ENCODE data around the gene RPS8.

The RPS8 gene

DNA sequence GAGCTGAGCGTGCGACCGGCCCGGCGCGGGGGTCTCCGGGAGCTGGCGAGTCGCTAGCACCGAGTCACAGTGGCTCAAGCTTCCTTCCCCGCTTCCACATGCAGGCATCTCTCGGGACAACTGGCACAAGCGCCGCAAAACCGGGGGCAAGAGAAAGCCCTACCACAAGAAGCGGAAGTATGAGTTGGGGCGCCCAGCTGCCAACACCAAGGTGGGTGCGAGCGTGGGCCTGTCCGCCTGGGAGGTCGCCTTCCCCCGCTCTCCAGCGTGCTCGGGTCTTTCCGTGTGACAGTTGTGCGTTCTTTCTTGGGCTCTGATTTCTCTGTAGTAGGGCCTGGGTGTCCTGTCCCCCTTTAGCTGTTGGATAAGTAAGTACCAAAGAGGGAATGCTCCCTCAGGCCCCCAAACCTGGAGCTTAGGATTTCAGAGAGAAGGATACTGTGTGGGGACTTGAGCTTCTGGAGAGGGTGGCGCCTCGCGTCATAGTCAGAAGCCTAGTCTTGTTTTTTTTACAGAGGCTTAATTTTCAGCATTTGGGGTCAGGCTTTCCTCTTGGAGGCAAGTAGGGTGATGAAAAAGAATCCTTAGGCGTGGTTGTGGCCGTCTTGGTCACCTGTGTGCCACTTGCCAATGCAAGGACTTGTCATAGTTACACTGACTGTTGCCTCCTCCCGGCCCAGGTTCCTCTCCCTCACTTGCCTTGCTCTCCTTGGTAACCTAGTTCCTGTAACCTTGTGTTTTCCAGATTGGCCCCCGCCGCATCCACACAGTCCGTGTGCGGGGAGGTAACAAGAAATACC is 790 bp downstream of the RPS8 start:
- Mint-ChIP-seq H3K9me3 (ENCODE audit: low read depth) (no peaks in the 10 kb centered on the region), H3K36me3 (peaks cover 26% of the 10 kb centered on the region), H3K4me3 (peak overlapping the region; percentile 96), H3K27me3 (no peaks in the 10 kb centered on the region), H3K4me1 (ENCODE audit: low read depth) (peaks cover 36% of the 10 kb centered on the region), H3K27ac (peak overlapping the region; percentile 100)

DNA sequence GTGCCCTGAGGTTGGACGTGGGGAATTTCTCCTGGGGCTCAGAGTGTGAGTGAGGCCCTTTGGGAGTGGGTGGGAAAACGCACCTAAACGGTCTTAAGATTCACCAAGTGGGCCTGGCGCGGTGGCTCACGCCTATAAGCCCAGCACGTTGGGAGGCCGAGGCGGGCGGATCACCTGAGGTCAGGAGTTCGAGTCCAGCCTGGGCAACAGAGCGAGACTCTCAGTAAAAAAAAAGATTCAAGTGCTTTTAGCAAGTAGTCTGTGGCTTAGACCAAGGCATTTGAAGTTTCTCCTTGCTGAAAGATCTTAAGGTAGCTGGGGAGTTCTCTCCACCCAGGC is 1.4 kb downstream of the RPS8 start:
- Mint-ChIP-seq H3K4me1 (ENCODE audit: low read depth) (peaks cover 37% of the 10 kb centered on the region), H3K27ac (peak overlapping the region; percentile 100), H3K9me3 (ENCODE audit: low read depth) (no peaks in the 10 kb centered on the region), H3K36me3 (peaks cover 31% of the 10 kb centered on the region), H3K27me3 (no peaks in the 10 kb centered on the region), H3K4me3 (peak overlapping the region; percentile 96)

DNA sequence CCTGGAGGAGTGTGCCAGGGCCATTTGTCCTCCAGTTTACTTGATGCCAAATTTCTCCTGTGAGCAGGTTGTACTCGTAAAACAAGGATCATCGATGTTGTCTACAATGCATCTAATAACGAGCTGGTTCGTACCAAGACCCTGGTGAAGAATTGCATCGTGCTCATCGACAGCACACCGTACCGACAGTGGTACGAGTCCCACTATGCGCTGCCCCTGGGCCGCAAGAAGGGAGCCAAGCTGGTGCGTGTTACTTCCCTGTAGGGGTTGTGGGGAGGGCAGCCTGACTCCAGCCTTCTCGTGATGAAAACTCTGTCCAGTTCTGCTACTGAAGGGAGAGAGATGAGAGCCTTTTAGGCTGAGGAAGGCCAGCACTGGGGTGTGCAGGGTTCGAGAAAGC is 2.2 kb downstream of the RPS8 start:
- H3K36me3 Mint-ChIP-seq: peaks cover 31% of the 10 kb centered on the region

DNA sequence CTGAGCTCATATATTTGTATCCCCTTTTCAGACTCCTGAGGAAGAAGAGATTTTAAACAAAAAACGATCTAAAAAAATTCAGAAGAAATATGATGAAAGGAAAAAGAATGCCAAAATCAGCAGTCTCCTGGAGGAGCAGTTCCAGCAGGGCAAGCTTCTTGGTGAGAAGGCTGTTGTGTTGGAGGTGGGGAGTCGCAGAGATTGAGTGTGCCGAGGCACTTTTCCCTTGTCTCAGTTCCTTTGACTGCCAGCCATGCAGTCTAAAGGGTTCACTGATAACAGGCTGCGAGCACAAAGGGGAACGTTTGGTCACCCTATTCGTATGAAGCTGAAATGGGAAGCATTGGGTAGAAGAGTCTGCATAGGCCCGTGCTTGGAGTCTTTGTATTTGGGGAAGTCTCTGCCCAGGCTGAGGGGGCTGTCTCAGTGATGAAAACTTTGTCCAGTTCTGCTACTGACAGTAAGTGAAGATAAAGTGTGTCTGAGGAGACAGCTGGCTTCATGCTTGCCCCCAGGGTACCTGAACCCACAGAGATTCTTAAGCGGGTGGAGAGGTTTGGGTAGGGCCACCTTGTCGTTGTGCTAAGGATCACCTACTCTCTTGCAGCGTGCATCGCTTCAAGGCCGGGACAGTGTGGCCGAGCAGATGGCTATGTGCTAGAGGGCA is 2.8 kb downstream of the RPS8 start:
- H3K36me3 Mint-ChIP-seq: peaks cover 29% of the 10 kb centered on the region
- H3K4me3 Mint-ChIP-seq: peak overlapping the region; percentile 96
- peak overlapping the region; percentile 100 for H3K27ac Mint-ChIP-seq
- H3K4me1 Mint-ChIP-seq (ENCODE audit: low read depth): peaks cover 38% of the 10 kb centered on the region
- H3K9me3 Mint-ChIP-seq (ENCODE audit: low read depth): no peaks in the 10 kb centered on the region
- no peaks in the 10 kb centered on the region for H3K27me3 Mint-ChIP-seq

More for the DNA sequence above, 2.2 kb downstream of the RPS8 start:
- H3K9me3 Mint-ChIP-seq (ENCODE audit: low read depth): no peaks in the 10 kb centered on the region
- H3K27ac Mint-ChIP-seq: peak overlapping the region; percentile 100
- H3K4me1 Mint-ChIP-seq (ENCODE audit: low read depth): peaks cover 37% of the 10 kb centered on the region
- H3K27me3 Mint-ChIP-seq: no peaks in the 10 kb centered on the region
- H3K4me3 Mint-ChIP-seq: peak overlapping the region; percentile 96

DNA sequence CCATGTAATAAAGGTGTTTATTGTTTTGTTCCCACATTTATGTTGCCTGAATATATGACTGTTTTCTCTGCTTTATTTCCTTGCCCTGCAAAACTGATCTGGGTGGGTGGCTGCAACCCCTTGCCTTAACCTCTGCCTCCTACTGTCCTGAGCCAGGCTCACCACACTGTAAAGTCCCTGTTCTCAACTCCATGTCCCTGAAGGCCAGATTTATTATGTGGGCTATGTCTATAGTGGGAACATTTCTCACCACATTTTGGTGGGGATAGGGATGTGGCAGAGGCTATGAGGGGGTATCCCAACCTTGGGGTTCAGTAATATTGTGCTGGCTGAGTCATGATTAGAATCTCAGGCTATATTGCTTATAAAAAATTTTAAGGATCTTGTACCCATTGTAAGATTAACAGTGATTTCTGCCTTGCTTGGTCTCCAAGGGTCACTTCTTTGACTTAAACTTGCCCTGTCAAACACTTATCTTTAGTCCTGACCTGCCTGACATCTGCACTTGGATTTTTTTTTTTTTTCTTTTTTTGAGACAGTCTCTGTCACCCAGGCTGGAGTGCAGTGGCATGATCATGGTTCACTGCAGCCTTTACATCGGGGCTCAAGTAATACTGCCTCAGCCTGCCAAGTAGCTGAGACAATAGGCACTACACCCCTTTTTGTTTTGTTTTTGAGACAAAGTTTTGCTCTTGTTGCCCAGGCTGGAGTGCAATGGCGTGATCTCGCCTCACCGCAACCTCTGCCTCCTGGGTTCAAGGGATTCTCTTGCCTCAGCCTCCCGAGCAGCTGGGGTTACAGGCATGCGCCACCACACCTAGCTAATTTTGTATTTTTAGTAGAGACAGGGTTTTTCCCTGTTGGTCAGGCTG is 3.6 kb downstream of the RPS8 start:
- H3K36me3 Mint-ChIP-seq: peaks cover 29% of the 10 kb centered on the region
- peak overlapping the region; percentile 96 for H3K4me3 Mint-ChIP-seq
- H3K4me1 Mint-ChIP-seq (ENCODE audit: low read depth): peaks cover 44% of the 10 kb centered on the region
- peak overlapping the region; percentile 100 for H3K27ac Mint-ChIP-seq
- H3K9me3 Mint-ChIP-seq (ENCODE audit: low read depth): no peaks in the 10 kb centered on the region
- no peaks in the 10 kb centered on the region for H3K27me3 Mint-ChIP-seq

DNA sequence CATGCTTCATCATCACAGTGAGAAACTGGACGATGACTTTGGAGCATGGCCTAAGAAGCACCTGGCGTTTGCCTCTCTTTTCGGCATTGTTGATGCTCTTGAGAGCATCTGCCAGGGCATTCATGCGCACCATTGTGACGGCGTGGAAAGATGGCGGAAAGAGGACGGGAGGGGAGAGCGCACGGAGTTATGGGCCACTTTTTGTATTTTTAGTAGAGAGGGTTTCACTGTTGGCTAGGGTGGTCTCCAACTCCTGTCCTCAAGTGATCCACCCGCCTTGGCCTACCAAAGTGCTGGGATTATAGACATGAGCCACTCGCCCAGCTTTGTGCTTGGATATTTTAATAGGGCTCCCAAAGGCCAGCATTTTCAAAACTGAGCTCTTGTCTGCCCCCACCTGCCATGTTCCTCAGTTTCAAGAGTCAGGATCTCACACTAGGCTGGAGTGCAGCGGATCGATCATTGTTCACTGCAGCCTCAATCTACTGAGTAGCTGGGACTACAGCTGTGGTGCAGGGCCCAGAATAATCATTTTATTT is 5.3 kb downstream of the RPS8 start:
- Mint-ChIP-seq H3K4me1 (ENCODE audit: low read depth) (peaks cover 48% of the 10 kb centered on the region), H3K9me3 (ENCODE audit: low read depth) (no peaks in the 10 kb centered on the region), H3K36me3 (peaks cover 29% of the 10 kb centered on the region), H3K27ac (peak overlapping the region; percentile 61), H3K27me3 (no peaks in the 10 kb centered on the region), H3K4me3 (peak overlapping the region; percentile 51)

DNA sequence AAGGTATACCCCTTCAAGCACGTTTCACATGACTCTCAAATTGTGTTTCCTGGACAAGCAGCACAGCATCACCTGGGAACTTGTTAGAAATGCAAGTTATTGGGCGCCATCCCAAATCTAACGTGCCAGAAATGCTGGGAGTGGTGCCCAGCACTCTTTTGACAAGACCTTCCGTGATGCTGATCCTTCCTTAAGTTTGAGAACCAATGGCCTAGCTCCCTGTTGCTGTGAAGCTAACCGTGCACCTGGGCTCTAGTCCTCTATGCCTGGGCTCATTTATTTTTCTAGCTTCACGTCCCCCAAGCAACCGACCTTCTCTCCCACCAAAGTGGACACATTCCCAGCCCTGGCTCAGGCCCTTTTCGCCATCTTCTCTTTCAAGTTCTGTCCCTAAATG is 8.4 kb downstream of the RPS8 start:
- Mint-ChIP-seq H3K27ac (peak overlapping the region; percentile 36), H3K4me3 (peak overlapping the region; percentile 72), H3K4me1 (ENCODE audit: low read depth) (peaks cover 42% of the 10 kb centered on the region), H3K9me3 (ENCODE audit: low read depth) (no peaks in the 10 kb centered on the region), H3K27me3 (no peaks in the 10 kb centered on the region), H3K36me3 (peaks cover 15% of the 10 kb centered on the region)

DNA sequence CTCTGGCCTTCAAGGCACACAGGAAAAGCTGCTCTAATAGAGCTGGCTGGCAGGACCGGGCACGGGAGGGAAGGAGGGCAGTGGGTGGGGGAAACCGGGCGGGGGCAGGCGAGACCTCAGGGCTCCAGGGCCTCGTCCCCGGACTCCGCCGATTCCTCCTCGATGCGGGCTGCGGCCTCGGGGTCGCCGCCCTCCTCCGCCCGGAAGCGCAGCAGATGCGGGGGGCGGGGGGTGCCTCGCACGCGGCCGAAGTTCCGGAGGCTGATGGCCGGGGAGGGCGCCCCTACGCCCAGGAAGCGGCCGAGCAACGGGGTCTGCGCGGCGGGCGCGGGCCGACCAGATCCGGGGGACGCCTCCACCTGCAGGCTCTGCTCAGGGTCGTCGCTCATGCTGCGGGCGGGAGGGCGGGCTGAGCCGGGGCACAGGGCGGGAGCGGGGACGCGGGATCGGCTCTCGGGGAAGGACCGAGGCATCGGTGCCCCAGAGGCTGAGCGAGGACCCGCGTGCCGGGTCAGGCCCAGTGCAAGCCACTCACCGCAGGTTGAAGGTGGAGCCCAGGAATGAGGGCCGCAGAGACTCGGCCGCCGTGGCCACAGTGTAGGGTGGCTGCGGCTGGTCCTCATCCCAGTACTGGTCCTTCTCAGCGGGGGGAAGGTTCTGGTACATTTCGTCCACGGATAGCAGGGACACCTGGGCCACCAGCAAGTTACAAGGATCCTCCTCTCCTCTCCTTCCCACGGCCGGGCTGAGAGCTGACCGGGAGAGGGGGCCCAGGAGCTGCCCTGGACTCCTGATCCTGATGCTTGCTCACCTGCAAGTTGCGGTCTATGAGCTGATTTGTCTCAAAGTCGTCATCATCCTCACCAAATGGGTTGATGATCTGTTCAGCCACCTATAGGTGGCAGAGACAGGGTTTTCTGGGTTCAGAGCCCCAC is 9.0 kb downstream of the RPS8 start:
- no peaks in the 10 kb centered on the region for H3K27me3 Mint-ChIP-seq
- H3K9me3 Mint-ChIP-seq (ENCODE audit: low read depth): no peaks in the 10 kb centered on the region
- peak overlapping the region; percentile 87 for H3K27ac Mint-ChIP-seq
- H3K4me3 Mint-ChIP-seq: peak overlapping the region; percentile 85
- H3K36me3 Mint-ChIP-seq: peaks cover 11% of the 10 kb centered on the region
- peaks cover 38% of the 10 kb centered on the region for H3K4me1 Mint-ChIP-seq (ENCODE audit: low read depth)

DNA sequence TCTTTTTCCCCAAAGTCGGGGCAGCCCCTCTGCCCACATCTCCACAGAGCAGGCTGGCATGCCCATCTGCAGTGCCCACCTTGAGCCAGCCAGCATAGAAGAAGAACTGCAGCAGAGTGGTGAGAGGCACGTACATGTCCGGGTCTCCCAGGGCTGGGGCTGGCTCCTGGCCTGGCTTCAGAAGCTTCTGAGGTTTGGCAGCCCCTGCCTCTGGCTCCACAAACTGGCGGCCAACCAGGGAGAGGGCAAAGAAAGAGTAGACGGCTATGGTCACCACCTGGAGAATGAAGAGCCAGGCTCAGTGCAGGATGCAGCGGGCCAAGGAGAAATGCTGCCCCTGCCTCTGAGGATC is 9.7 kb downstream of the RPS8 start:
- H3K9me3 Mint-ChIP-seq (ENCODE audit: low read depth): no peaks in the 10 kb centered on the region
- H3K4me3 Mint-ChIP-seq: peak overlapping the region; percentile 85
- H3K27me3 Mint-ChIP-seq: no peaks in the 10 kb centered on the region
- H3K27ac Mint-ChIP-seq: peak overlapping the region; percentile 87
- H3K4me1 Mint-ChIP-seq (ENCODE audit: low read depth): peaks cover 36% of the 10 kb centered on the region
- peaks cover 11% of the 10 kb centered on the region for H3K36me3 Mint-ChIP-seq

DNA sequence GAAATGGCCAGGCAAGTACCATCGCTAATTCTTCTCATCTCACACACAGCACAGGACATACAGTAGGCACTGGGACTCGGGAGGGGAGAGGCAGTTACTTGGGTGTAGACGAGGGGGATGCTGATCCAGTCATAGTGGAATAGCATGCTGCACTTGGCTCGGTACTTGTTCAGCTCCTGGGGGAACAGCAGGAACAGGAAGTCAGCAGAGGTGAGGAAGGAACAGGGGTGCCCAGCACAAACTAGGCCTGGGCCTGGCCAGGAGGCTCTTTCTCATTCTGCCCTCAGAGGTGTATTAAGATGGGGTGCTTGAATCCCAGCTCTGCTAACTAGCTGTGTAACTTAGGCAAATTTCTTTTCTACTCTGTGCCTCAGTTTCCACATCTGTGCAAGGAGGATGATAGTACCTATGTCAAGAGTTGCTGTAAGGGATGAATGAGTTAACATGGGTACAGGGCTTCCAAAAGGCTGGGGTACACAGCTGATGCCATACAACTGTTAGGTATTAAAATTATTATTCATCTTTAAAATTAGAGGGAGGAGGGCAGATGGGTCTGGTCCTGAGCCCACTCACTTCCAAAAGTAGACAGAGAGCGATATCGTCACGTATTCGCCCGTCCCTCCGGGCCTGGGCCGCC is 10.3 kb downstream of the RPS8 start:
- H3K27ac Mint-ChIP-seq: peak overlapping the region; percentile 87
- H3K4me3 Mint-ChIP-seq: peak overlapping the region; percentile 85
- H3K9me3 Mint-ChIP-seq (ENCODE audit: low read depth): no peaks in the 10 kb centered on the region
- H3K4me1 Mint-ChIP-seq (ENCODE audit: low read depth): peaks cover 31% of the 10 kb centered on the region
- no peaks in the 10 kb centered on the region for H3K27me3 Mint-ChIP-seq
- H3K36me3 Mint-ChIP-seq: peaks cover 5% of the 10 kb centered on the region

DNA sequence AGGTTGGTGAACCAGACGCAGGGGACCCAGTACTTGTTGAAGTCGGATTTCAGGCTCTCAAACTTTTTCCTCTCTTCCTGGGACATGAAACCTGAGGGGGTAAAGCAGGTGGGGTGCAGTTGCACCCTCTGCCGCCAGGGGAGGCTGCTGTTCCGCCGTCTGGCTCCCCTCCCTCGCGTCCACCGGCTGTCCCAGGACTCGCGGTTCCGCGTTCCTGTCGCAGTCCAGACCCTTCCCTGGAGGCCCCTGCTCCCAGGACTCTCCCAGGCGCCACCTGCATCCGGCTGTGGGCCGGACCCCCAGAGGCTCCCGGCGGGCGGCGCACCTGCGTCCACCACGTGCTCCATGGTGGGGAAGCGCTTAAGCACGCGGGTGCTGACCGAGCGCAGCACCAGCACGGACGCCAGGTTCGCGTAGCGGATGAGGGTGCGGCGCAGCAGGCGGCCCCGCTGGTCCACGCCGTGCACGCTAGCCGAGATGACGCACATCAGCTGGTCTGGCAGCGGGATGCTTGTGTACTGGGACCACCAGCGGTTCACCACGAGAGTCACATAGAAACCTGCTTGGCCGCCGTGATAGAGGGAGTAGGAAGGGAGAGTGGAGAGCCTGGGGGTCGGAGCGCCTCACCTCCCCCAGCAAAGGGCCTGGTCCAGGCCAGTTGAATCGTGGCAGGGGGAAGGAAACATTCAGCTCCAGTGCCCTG is 10.9 kb downstream of the RPS8 start:
- no peaks in the 10 kb centered on the region for H3K27me3 Mint-ChIP-seq
- peaks cover 3% of the 10 kb centered on the region for H3K36me3 Mint-ChIP-seq
- peak overlapping the region; percentile 87 for H3K27ac Mint-ChIP-seq
- H3K4me3 Mint-ChIP-seq: peak overlapping the region; percentile 85
- no peaks in the 10 kb centered on the region for H3K9me3 Mint-ChIP-seq (ENCODE audit: low read depth)
- peaks cover 29% of the 10 kb centered on the region for H3K4me1 Mint-ChIP-seq (ENCODE audit: low read depth)

DNA sequence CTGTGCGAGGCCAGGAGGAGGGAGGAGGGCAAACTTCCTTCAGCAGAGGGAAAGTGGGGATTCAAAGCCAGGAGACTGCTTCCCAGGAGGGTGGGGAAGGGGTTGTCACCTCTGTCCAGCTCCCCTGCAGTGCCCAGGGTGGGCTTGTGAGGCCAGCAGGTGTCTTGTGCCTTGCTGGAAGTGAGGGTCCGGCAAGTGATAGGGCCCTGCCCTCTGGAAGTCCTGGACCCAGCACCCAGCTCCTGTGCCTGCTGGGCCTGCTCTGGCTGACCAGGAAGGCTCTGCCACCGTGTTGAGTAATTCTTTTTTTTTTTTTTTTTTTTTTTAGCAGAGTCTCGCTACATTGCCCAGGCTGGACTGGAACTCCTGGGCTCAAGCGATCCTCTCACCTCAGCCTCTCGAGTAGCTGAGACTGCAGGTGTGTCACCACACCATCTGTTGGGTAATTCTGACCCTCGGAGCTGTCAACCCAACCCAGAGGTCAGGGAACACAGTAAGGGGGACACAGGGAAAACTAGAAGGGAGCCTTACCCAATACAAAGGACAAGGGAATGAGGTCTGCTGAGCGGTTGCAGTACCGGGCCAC is 11.6 kb downstream of the RPS8 start:
- peak overlapping the region; percentile 85 for H3K4me3 Mint-ChIP-seq
- H3K9me3 Mint-ChIP-seq (ENCODE audit: low read depth): no peaks in the 10 kb centered on the region
- H3K4me1 Mint-ChIP-seq (ENCODE audit: low read depth): peaks cover 29% of the 10 kb centered on the region
- no peaks in the 10 kb centered on the region for H3K27me3 Mint-ChIP-seq
- peak overlapping the region; percentile 87 for H3K27ac Mint-ChIP-seq
- H3K36me3 Mint-ChIP-seq: no peaks in the 10 kb centered on the region

DNA sequence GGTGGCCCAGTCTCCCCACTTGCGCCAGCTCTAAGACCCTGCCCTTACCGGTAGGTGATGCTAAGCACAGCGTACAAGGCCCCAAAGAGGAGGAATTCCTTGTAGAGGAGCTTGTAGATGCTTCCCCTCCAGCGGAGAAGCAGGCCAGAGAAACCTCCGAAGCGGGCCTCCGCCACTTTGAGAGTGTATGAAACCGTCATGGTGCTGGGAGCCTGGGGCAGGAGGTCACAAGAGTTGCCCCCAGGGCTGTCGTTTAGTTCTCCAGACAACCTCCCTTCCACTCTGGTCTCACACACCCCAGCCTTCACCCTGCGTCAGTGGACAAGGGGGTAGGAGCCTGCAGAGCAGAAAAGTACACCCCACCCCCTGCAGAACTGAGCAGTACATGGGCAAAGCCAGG is 12.2 kb downstream of the RPS8 start:
- no peaks in the 10 kb centered on the region for H3K9me3 Mint-ChIP-seq (ENCODE audit: low read depth)
- H3K4me1 Mint-ChIP-seq (ENCODE audit: low read depth): peaks cover 29% of the 10 kb centered on the region
- H3K4me3 Mint-ChIP-seq: no peak overlapping the region
- H3K36me3 Mint-ChIP-seq: no peaks in the 10 kb centered on the region
- no peaks in the 10 kb centered on the region for H3K27me3 Mint-ChIP-seq
- H3K27ac Mint-ChIP-seq: no peak overlapping the region

Measured in activated naive CD8-positive, alpha-beta T cell (primary cell).